GM21723 (cell line): ENCODE results near the gene OBP2B.
"Not testable (repeated sequence)": the region's sequence is repeated elsewhere in the genome, so short reads cannot be mapped to it uniquely, and the experiment has no call there.

Experiments used
- ATAC-seq: cut with Tn5 transposase; IDR thresholded peaks from one replicate; pipeline ENCODE4 v1.9.1; 2021; ENCODE audit warnings: mild to moderate bottlenecking, moderate library complexity; ENCODE audit not compliant: unreplicated experiment

OBP2B gene, protein sequence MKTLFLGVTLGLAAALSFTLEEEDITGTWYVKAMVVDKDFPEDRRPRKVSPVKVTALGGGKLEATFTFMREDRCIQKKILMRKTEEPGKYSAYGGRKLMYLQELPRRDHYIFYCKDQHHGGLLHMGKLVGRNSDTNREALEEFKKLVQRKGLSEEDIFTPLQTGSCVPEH

DNA sequence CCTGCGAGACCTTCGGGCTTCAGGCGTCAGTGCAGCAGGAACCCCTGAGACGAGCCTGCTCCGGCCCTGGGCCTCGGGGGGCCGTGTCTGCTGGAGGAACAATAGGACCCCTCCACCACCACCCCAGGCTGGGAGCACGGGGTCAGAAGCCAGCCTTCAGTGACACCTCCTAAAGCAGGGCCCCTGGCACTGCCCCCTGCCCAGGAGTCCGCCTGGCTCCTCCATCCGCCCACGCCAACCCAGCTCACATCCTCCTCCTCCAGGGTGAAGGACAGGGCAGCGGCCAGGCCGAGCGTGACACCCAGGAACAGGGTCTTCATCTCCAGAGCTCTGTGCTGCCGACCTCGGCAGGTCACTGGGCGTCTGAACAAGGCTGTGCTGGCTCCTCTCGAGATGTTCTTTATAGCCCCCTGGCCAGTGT lies at the start of gene OBP2B:
OBP2B (minus strand) TSS at position 371 of the 421 bp plus-strand sequence; CDS start at position 320, 51 bp downstream.
- ATAC-seq: not testable (repeated sequence)

DNA sequence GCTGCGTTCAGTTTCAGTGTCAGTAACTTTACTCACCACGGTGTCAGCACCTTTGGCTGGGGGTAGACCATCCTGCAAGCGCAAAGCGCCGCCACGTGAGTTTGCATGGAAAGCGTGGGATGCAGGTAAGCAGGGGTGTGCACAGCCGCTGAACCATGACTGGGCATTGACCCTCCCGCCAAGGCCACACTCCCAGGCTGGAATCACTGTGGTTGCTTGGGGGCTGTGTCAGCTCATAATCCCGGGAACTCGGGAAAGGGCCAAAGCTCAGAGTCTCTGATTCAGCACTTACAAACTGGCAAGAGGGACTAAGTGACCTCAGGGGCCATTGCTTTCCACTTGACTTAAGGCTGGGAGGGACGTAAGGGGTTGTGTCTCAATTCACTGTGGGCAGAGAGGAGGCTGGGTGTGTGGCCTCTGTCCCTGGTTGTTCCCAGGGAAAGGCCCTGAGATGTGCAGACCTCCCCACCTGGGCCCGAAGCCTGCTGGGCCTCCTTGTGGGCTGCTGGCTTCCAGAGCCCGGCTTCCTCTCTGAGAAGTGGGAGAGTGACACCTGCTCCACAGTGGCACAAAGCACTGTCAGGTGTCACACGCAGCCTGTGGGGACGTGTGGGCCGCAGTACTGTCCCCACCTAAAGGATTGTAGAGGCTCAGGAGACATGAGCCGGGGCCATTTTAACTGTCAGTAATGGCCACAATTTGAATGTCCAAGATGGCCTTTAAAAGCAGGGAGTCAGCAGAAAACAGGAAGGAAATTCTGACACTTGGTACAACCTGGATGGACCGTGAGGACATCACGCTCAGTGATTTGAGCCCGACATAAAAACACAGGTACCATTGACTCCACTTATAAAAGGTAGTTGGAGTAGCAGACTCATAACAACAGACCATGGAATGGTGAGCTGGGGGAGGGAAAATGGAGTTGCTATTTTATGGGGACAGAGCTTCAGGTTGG lies 49.3 kb upstream of the OBP2B start:
- no peak for ATAC-seq

DNA sequence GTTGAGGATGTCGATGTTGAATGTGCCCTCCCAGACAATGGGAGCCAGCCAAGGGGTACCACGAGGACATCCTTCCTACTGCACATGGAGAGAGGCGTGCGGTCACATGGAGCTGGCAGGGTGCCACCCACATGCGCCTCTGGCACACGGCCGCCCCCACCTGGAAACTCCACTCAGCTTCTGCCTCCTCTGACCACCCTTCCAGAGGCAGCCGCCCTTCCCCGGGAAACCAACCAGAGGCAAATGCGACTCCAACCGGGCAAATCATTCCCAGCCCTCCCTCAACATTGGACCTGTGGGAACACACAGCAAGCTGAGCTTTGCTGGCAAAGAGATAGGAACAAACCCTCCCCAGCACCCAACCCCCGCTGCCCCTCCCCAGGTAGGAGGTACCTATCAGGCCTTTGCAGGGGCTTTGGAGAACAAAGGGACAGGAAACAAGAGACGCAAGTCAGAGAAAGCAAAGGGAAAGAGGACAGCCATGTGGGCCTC lies 48.5 kb upstream of the OBP2B start:
- ATAC-seq: no peak

DNA sequence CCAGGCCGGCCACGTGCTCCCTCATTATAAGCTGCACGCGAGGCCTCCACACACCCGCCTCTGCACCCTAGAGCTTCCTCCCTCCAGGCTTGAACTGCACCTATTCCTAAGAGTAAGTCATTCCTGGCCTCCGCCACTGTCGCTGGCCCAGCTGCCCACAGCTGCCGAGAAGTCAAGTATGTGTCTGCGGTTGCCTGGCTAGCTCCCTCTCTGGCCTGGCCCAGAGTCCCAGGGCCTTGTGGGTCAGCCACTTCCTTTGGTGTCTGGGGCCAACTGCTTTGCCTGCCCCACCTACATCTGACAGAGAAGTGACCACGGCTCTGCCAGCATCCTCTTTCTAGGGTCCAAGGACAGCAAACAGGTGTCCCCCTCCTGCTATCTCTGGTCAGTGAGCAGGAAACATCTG lies 47.6 kb upstream of the OBP2B start:
- ATAC-seq: no peak

DNA sequence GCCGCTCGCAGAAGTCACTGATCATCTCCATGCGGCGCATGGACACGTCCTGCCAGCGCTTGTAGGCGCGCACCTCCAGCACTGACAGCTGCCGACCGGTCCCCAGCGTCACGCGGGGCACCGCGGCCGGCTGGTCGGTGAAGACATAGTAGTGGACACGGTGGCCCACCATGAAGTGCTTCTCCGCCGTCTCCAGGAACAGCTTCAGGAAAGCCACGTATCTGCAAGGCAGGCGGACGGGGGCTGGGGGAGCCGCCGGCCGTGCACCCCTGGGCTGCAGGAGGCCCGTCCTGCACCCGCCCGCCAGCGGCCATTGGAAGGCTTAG lies 47.0 kb upstream of the OBP2B start:
- no peak for ATAC-seq

DNA sequence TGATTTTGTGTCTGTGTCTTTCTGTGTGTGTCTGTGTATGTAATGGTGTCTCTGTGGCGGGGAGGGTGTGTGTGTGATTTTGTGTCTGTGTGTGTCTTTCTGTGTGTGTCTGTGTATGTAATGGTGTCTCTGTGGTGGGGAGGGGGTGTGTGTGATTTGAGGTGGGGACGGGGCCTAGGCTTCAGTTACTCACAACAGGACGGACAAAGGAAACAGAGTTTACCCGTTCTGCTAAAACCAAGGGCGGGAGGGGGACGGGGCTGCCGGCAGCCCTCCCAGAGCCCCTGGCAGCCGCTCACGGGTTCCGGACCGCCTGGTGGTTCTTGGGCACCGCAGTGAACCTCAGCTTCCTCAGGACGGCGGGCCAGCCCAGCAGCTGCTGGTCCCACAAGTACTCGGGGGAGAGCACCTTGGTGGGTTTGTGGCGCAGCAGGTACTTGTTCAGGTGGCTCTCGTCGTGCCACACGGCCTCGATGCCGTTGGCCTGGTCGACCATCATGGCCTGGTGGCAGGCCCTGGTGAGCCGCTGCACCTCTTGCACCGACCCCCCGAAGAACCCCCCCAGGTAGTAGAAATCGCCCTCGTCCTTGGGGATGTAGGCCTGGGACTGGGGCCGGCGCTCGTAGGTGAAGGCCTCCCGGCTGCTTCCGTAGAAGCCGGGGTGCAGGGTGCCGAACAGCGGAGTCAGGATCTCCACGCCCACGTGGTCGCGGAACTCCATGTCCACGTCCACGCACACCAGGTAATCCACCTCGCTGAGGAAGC lies 46.5 kb upstream of the OBP2B start:
- no peak for ATAC-seq

DNA sequence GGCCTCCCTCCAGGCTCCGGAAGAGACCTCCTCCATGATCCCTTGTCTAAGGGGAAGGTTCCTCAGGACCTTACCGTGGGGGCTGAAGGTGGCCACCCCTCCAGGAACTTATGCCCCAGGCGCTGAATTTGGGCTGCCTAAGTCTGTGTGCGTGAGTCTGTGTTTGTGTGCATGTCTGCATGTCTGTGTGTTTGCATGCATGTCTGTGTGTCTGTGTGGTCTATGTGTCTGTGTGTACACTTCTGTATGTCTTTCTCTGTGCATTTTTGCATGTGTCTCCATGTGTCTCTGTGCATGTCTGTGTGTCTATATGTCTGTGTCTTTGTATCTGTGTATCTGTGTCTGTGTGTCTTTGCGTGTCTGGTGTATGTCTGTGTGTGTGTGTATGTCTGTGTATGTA lies 45.4 kb upstream of the OBP2B start:
- ATAC-seq: no peak

DNA sequence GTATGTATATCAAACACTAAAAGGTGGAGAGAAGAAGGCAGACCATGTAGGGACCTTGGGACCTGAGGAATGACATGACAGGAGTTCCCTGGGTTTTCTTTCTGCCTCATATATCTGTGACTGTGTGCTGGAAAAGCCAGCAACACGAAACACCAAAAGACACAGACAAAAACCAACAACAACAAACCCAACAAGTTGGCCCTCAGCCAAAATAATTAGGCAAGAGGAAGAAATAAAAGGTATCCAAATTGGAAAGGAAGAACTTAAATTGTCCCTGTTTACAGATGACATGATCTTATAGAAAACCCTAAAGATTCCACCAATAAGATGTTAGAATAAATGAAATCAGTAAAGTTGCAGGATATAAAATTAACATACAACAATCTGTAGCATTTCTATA lies 44.2 kb upstream of the OBP2B start:
- no peak for ATAC-seq

DNA sequence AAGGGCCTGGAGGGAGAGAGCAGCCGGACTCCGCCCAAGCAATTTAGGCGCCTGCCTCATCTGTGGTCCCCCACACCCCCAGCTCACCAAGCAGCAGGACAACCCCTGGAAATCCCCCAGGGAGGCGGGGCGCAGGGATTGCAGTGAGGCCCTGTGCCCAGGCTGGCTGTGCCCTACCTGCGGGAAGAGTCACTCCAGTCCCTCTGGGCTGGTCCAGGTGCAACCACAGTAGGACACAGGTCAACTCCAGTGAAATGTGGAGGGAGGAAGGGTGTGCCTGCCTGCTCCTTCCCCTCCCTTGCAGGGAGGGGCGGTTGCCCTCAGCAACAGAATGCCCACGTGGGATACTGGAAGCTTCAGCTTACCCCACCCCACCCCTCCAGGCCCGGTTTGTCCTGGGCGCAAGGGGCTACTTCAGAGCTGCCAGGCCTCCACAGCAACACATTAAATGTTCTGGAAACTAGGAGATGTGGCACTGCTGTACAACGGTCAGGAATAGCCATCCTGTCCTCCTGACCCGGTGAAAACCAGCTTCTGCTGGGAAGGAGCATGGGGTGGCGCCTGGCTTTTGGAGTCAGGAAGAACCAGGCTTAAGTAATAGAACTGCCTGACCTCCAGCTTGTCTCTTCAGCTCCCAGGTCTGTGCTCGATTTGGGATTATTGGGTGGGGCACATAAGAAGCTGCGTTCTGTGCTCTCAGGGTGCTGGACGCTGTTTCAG lies 43.4 kb upstream of the OBP2B start:
- no peak for ATAC-seq

DNA sequence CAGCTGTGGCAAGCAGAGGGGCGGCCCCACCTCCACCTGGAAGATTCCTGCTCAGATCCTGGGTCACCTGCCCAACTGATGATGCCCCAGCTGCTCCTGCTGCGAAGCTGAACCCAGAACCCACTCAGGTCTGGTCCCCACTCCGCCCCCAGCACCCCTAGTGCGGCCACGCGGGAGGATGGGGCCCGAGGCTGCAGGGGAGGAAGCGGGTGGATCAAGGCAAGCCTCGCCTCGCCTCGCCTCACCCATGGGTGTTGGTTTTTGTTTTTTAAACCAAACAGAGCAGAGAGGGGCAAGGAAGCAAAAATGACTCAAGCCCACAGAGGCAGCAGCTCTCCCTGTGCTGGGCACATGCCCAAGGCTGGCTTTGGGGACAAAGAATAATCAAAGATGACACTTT lies 42.7 kb upstream of the OBP2B start:
- no peak for ATAC-seq

DNA sequence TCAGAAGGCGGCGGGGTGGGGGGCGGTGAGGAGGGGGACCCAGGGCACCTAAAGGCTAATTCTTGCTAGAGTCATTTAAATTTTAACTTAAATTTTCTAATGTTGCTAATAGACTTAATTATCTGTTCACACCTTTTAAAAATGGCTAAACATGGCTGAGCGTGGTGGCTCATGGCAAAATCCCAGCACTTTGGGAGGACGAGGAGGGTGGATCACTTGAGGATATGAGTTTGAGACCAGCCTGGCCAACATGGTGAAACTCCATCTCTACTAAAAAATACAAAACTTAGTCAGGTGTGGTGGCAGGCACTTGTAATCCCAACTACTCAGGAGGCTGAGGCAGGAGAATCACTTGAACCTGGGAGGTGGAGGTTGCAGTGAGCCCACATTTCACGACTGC lies 42.2 kb upstream of the OBP2B start:
- ATAC-seq: not testable (repeated sequence)

DNA sequence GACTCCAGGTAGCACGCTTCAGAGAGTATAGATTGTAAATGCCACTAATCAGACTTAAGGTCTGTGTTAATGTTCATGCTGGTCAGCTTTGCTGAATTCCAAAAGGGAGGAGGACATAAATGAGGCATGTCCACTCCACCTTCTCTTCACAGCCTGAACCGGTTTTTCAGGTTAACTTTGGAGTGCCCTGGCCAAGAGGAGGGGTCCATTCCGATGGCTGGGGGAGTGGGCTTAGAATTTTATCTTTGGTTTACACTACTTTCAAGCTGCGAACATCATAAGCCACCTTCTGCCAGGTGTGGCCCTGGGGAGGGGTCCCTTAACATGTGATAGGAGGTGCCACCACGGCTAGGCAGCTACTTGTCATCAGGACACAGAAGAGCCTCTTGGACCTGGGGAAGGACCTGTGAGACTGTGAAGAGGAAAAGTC lies 41.7 kb upstream of the OBP2B start:
- ATAC-seq: no peak

DNA sequence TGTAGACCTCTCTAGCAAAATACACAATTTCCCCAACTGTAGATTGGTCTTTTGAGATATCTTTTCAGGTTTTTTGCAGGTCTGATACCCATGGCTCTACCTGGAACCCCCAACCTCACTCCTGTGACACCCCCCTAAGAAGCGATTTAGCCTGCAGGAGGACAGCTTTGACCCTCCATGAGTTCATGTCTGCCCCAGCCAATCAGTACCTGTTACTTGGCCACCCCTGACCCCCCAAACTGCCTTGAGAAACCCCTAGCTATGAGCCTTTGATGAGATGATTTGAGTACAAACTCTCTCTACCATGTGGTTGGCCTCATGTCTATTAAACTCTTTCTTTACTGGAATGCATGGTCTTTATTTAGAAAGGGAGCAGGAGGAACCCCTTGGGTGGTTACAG lies 40.3 kb upstream of the OBP2B start:
- no peak for ATAC-seq

DNA sequence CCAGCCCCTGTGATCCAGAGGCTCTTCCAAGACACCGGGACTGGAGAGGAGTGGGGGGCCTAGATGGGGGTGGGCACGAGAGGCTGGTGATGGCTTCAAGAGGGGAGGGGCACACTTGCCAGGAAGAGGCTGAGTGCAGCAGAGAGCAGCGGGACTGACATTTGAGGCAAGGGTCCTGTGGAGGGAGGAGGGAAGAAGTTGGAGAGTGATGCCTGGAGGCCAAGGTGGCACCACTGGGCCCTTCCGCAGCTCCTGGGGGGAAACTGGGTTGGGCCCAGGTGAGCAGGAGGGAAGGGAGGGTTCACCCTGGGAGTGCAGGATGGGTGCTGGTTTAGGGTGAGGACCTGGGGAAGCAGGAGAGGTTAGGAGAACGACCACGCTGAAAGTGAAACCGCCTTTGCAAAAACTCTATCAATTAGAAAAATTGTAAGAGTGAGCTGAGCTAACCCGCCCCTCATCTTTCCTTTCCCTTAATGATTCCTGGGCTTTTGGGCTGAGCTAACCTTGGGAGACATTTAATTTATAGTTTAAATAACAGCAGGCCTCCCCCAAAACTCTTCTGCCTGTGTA lies 39.8 kb upstream of the OBP2B start:
- no peak for ATAC-seq

DNA sequence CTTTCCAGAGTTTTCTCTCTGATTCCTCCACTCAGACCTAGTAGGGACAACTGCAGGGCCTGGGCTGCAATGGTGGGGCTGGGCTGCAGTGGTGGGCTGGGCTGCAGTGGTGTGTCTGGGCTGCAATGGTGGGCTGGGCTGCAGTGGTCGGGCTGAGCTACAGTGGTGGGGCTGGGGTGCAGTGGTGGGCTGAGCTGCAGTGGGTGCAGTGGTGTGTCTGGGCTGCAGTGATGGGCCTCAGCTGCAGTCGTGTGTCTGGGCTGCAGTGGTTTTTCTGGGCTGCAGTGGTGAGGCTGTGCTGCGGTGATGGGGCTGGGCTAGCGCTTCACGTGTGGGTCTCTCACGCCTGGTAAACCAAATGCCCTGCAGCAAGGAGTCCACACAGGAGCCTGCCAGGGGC lies 38.6 kb upstream of the OBP2B start:
- no peak for ATAC-seq

DNA sequence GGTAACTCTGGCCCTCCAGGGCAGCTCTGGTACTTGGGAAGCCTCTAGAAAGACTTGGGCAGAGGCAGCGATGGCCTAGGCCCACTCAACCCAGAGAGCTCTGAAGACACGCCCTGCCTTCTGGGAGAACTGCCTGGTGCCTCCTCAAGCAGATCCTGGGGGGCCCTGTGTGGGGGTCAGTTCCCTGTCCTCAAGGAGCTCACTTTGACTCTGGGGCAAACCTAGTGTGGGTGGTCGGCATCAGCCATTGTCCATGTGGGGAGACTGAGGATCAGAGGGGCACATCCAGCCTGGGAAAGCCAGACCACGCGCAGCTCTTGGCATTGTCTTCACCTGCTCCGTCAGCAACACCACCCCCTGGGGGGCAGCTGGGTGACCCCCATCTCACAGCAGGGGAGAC lies 37.9 kb upstream of the OBP2B start:
- no peak for ATAC-seq

DNA sequence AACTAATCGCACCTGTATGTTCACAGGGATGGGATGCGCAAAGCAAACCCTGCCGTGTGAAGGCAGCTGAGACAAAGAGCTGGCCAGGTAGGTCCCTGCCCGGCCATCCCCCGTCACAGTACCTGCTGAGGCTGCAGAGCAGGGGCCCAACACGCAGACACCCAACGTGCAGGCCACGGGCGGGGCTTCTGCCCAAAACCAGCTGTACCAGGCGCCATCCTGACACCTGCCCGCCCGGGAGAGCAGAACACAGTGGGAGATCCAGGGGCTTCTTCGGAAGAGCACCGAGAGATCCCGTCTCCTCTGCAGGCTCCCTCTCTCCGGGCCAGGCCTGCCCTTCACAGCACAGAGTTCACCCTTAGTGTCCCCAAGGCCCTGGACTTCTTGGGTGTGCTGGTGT lies 37.5 kb upstream of the OBP2B start:
- no peak for ATAC-seq

DNA sequence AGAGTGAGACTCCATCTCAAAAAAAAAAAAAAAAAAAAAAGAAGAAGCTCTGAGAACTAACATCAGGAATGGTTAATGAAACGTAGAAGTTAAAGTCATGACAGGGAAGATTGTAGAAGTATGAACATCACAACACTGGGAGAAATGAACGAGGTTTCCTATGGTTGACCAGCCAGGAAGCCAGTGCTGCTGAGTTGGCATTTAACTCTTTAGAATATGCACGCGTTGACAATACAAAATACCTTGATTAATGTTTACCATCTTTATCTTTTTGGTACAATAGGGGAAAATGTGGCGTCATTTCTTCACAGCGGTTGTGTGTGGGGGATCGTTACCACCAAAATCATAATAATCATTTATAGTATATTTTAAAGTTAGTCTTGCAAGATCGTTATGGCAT lies 33.9 kb upstream of the OBP2B start:
- no peak for ATAC-seq

DNA sequence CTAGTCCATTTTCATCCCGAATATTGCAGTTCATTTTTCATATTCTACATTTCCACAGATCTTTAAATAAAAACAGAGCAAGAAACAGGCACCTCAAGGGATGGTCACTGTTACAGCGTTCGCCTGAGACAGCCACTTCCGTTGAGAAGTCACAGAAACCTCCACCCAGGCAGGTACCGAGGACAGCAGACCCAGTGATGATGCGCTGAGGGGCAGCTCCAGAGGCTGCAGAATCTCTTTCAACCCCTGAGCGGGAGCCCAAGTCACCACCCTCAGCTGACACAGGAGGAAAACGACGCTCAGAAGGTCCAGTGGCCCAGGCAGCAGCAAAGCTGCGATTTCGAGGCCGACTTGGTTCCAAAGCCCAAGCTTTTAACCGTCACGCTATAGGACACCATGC lies 33.2 kb upstream of the OBP2B start:
- no peak for ATAC-seq

DNA sequence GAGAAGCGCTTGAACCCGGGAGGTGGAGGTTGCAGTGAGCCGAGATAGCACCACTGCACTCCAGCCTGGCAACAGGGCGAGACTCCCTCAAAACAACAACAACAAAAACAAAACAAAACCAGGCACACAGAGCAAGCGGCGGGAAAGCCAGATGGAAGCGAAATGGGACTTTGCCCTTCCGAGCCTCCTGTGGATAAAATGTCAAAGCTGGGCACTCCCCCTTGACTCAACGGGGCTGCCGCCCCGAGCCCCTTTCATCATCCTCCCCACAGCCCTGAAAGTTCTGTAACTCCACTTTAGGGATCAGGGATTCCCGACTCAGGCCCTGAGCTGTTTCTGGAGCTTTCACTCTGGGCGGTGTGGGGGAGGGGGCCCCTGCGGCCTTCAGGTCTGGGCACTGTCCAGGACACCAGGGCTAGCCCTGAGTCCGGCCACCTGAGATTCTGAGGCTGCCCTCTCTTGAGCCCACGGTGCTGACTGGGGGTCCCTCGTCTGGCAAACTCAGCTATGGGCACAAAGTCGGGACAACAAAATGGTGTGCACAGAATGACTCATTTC lies 30.6 kb upstream of the OBP2B start:
- no peak for ATAC-seq
